Testis (tissue), 2 donors: ENCODE data around the gene SPRR2F.

Experiments used
- CTCF ChIP-seq, 3 experiments: fragments of 450-650 bp in 2 of 3; fragments of 200-600 bp in 1 of 3; sonication (generic) in 1 of 3; IDR thresholded peaks; one replicate each; pipeline ENCODE4 v1.5.1; 2016 to 2019; ENCODE audit warnings: antibody characterized with exemption in 3 of 3, mild to moderate bottlenecking in 2 of 3, moderate library complexity in 1 of 3
- POLR2A ChIP-seq: fragments of 450-650 bp; IDR thresholded peaks from one replicate; pipeline ENCODE4 v1.6.1; 2017; ENCODE audit warnings: antibody characterized with exemption, mild to moderate bottlenecking, moderate library complexity

GRCh38 chr1:153125536-153125935, 12.2 kb upstream of the SPRR2F start:
- TF ChIP-seq CTCF (IDR thresholded peaks at IDR 0.05) (no peak), POLR2A (no peak)
